ENCODE measurements around the gene EXO5.
"Not testable (repeated sequence)": the region's sequence is repeated elsewhere in the genome, so short reads cannot be mapped to it uniquely, and the experiment has no call there.

Gene EXO5

GRCh38 chr1:40554807-40555206, 46.2 kb downstream of the EXO5 start:
- not testable (repeated sequence) for DNase-seq (ENCODE audit: low spot score)

GRCh38 chr1:40556121-40556520, 47.6 kb downstream of the EXO5 start:
- no peak for DNase-seq (ENCODE audit: low spot score)

- DNase-seq (ENCODE audit: low spot score) = not testable (repeated sequence)
Measured at GRCh38 chr1:40558241-40558640, 49.7 kb downstream of the EXO5 start.

- no peak for DNase-seq (ENCODE audit: low spot score)
Measured at GRCh38 chr1:40562185-40562584, 53.6 kb downstream of the EXO5 start.

- no peak for DNase-seq (ENCODE audit: low spot score)
Measured at GRCh38 chr1:40563266-40563665, 54.7 kb downstream of the EXO5 start.

- DNase-seq (ENCODE audit: low spot score) = no peak
Measured at GRCh38 chr1:40564506-40564905, 55.9 kb downstream of the EXO5 start.

GRCh38 chr1:40564913-40565312, 56.3 kb downstream of the EXO5 start:
- no peak for DNase-seq (ENCODE audit: low spot score)

Data from Ammon's horn (tissue), 1 donor.